ENCODE results near the gene TXK. TPM values are rescaled to one million over a fixed set of nuclear protein-coding genes. Genes with fewer than 3 reads are reported as not detected.

Gene TXK
- total RNA-seq, 1 experiment from 2014 or later, result 0.39 TPM

DNA sequence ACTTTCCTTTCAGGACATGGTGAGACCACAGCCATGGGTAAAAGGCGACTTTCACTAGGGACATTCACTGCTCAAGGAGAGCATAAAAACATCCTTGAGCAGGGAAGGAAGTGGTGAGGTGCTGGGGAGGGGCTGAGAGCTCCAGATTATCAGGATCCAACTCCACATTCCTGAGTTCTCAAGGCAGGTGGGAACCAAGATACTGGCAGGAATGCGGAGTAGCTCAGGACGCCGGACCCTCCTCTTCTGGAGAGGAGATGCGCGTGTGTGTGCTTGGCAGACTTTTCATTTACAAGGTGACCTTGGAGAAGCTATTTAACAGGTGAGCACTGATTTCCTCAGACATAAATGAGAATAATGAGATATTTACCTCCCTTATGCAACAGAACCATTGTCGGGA, 41.3 kb upstream of the TXK start:
- H3K27me3 ChIP-seq (ENCODE audit: insufficient read depth, low read length), result no peaks in the 10 kb centered on the region
- no peak overlapping the region; a peak in 1 of 5 replicates for H3K4me3 Mint-ChIP-seq
- peak overlapping the region; percentile 28 to 90 (median 78); a peak in 5 of 7 replicates for H3K27ac Mint-ChIP-seq
- no peak overlapping the region for H2BK12ac ChIP-seq (ENCODE audit: insufficient read length, low read depth, low read length)
- H3K36me3 Mint-ChIP-seq (ENCODE audit: insufficient read depth in 1 of 3, low read depth in 3 of 3), result peaks cover 1 to 11% (median 6%) of the 10 kb centered on the region in 3 experiments; a peak in 5 of 7 replicates
- H3K9me3 Mint-ChIP-seq, result peaks cover 9 to 10% of the 10 kb centered on the region in 2 experiments; a peak in 4 of 5 replicates
- H3T11ph ChIP-seq (ENCODE audit: low read length), result no peak overlapping the region
- peaks cover 13% of the 10 kb centered on the region; the same call in 1 of the 2 replicates for H3K4me1 ChIP-seq (ENCODE audit: insufficient read depth, low read length)
- H2BK5ac ChIP-seq (ENCODE audit: insufficient read length, low read length), result no peak overlapping the region
- no peak overlapping the region for H3K4ac ChIP-seq (ENCODE audit: low read depth, low read length)
- no peak overlapping the region for H2BK15ac ChIP-seq (ENCODE audit: low read depth, low read length)
- WGBS (ENCODE audit: extremely low coverage, insufficient read length, low lambda C conversion rate), result no CpG with 5 or more reads among the region's 7 CpGs
- TF ChIP-seq, protein P1, sequence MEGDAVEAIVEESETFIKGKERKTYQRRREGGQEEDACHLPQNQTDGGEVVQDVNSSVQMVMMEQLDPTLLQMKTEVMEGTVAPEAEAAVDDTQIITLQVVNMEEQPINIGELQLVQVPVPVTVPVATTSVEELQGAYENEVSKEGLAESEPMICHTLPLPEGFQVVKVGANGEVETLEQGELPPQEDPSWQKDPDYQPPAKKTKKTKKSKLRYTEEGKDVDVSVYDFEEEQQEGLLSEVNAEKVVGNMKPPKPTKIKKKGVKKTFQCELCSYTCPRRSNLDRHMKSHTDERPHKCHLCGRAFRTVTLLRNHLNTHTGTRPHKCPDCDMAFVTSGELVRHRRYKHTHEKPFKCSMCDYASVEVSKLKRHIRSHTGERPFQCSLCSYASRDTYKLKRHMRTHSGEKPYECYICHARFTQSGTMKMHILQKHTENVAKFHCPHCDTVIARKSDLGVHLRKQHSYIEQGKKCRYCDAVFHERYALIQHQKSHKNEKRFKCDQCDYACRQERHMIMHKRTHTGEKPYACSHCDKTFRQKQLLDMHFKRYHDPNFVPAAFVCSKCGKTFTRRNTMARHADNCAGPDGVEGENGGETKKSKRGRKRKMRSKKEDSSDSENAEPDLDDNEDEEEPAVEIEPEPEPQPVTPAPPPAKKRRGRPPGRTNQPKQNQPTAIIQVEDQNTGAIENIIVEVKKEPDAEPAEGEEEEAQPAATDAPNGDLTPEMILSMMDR (conservative IDR thresholded peaks at IDR 0.05), result no peak
- H3K4me2 ChIP-seq (ENCODE audit: insufficient read depth, insufficient read length, low read length), result no peak overlapping the region
- H2AK5ac ChIP-seq (ENCODE audit: insufficient read length, low read length), result no peak overlapping the region
- H3K79me2 ChIP-seq (ENCODE audit: insufficient read depth, low read length), result no peaks in the 10 kb centered on the region
- H4K20me1 ChIP-seq (ENCODE audit: control insufficient read depth, insufficient read depth, insufficient read length), result no peaks in the 10 kb centered on the region
- no peak overlapping the region for H2BK20ac ChIP-seq (ENCODE audit: low read depth, low read length, poor library complexity, severe bottlenecking)
- no peaks in the 10 kb centered on the region for H3K23me2 ChIP-seq (ENCODE audit: insufficient read length, low read depth, low read length, poor library complexity, severe bottlenecking)
- no peak overlapping the region for H3K9ac ChIP-seq (ENCODE audit: extremely low read depth, insufficient read length, low read length)
- H3K14ac ChIP-seq (ENCODE audit: insufficient read depth, low read length), result no peak overlapping the region
- H3K56ac ChIP-seq (ENCODE audit: insufficient read length, low read depth, low read length), result no peak overlapping the region
- H3K79me1 ChIP-seq (ENCODE audit: insufficient read depth, low read depth, low read length, poor library complexity, severe bottlenecking), result no peaks in the 10 kb centered on the region
- no peak overlapping the region for H4K5ac ChIP-seq (ENCODE audit: insufficient read length, low read depth, low read length)
- no peak overlapping the region for H2BK120ac ChIP-seq (ENCODE audit: low read depth, low read length, poor library complexity, severe bottlenecking)
- H4K8ac ChIP-seq (replicated peaks; ENCODE audit: insufficient read length, low read depth, low read length), result no peak overlapping the region
- peak overlapping the region; percentile 10 for H3K27ac ChIP-seq (ENCODE audit: insufficient read length, low read depth, low read length)
- no peak overlapping the region for H4K91ac ChIP-seq (ENCODE audit: insufficient read length, low read depth, low read length)
- no peak overlapping the region for H3K23ac ChIP-seq (ENCODE audit: insufficient read length, low read depth, low read length)
- H3K27me3 Mint-ChIP-seq (ENCODE audit: low read depth), result no peaks in the 10 kb centered on the region
- no peak overlapping the region for H2AFZ ChIP-seq (ENCODE audit: low read length)
- H3K9me3 ChIP-seq (ENCODE audit: control insufficient read depth, low read depth, low read length), result no peaks in the 10 kb centered on the region
- peaks cover 28 to 39% of the 10 kb centered on the region in 2 experiments for H3K4me1 Mint-ChIP-seq
- H3K18ac ChIP-seq (ENCODE audit: insufficient read length, low read depth, low read length), result no peak overlapping the region
- peak; percentile 73 for DNase-seq

All from H9 (cell line).